CD8-positive, alpha-beta memory T cell (primary cell): Measurements from ENCODE around the gene MESP1. TPM values are rescaled to one million over a fixed set of nuclear protein-coding genes. Genes with fewer than 3 reads are reported as not detected.
"Not testable (repeated sequence)": the region's sequence is repeated elsewhere in the genome, so short reads cannot be mapped to it uniquely, and the experiment has no call there.

Experiments used
- CTCF ChIA-PET: fragments of 350-600 bp; sonication (Branson Sonifier 250); formaldehyde crosslinking; loops from one replicate; lab custom pipeline; 2021; ENCODE audit warnings: antibody characterized with exemption; lab: Charles Lee
- POLR2A ChIA-PET: fragments of 350-600 bp; sonication (Branson Sonifier 250); formaldehyde crosslinking; loops from one replicate; lab custom pipeline; 2021; ENCODE audit warnings: antibody characterized with exemption; lab: Charles Lee
- DNase-seq, 5 donors: peaks; one replicate each; pipeline versions ENCODE4 v3.0.0 to v3.0.0-alpha.2; 2020 to 2022; ENCODE audit warnings: mixed read lengths in 1 of 5
- H3K27ac ChIP-seq: one replicate; pipeline ENCODE4 v1.7.0; 2013; ENCODE audit warnings: low read depth, mild to moderate bottlenecking, low read length, moderate library complexity
- H3K27me3 ChIP-seq: 2 replicates; pipeline ENCODE4 v1.7.0; 2013; ENCODE audit warnings: low read length, mild to moderate bottlenecking; ENCODE audit not compliant: insufficient read depth, poor library complexity, severe bottlenecking
- H3K36me3 ChIP-seq: 2 replicates; pipeline ENCODE4 v1.7.0; 2013; ENCODE audit warnings: mild to moderate bottlenecking, low read length, moderate library complexity; ENCODE audit not compliant: insufficient read depth
- H3K4me1 ChIP-seq: 2 replicates; pipeline ENCODE4 v1.7.0; 2013; ENCODE audit warnings: mild to moderate bottlenecking, low read length, moderate library complexity; ENCODE audit not compliant: insufficient read depth
- H3K4me3 ChIP-seq: 2 replicates; pipeline ENCODE4 v1.7.0; 2013; ENCODE audit warnings: mild to moderate bottlenecking, low read length
- H3K9me3 ChIP-seq: 2 replicates; pipeline ENCODE4 v1.7.0; 2013; ENCODE audit warnings: mild to moderate bottlenecking, low read length
- H3K27ac Mint-ChIP-seq, 8 donors: one replicate each; pipeline ENCODE4 v1.8.0; 2020 to 2021; ENCODE audit warnings: mixed read lengths in 8 of 8, mild to moderate bottlenecking in 6 of 8, inconsistent platforms in 3 of 8, moderate library complexity in 3 of 8
- H3K27me3 Mint-ChIP-seq, 2 donors: one replicate each; pipeline ENCODE4 v1.8.0; 2020 to 2021; ENCODE audit warnings: mixed read lengths in 2 of 2, mild to moderate bottlenecking in 1 of 2, moderate library complexity in 1 of 2
- H3K36me3 Mint-ChIP-seq, 3 donors: one replicate each; pipeline ENCODE4 v1.8.0; 2020 to 2021; ENCODE audit warnings: mixed read lengths in 3 of 3, inconsistent platforms in 1 of 3, mild to moderate bottlenecking in 1 of 3
- H3K4me1 Mint-ChIP-seq, 3 donors: one replicate each; pipeline ENCODE4 v1.8.0; 2020 to 2021; ENCODE audit warnings: mixed read lengths in 3 of 3, inconsistent platforms in 1 of 3, mild to moderate bottlenecking in 1 of 3
- H3K4me3 Mint-ChIP-seq, 7 donors: one replicate each; pipeline ENCODE4 v1.8.0; 2020 to 2021; ENCODE audit warnings: mixed read lengths in 7 of 7, mild to moderate bottlenecking in 6 of 7, moderate library complexity in 4 of 7, inconsistent platforms in 2 of 7
- H3K9me3 Mint-ChIP-seq, 5 donors: one replicate each; pipeline ENCODE4 v1.8.0; 2020 to 2022; ENCODE audit warnings: mixed read lengths in 5 of 5, mild to moderate bottlenecking in 3 of 5, moderate library complexity in 2 of 5, inconsistent platforms in 1 of 5
- polyA plus RNA-seq: library from polyadenylated mRNA; unstranded; fragments of 300-500 nt; fragmentation: Illumina TruSeq; gene quantifications from one replicate; pipeline ENCODE4 v1.2.3, GENCODE V29; 2021
- total RNA-seq, 2 experiments: library from RNA; stranded (reverse); gene quantifications; one replicate each; pipeline ENCODE4 v1.2.3, GENCODE V29; 2021

MESP1 gene
- total and polyA plus RNA-seq, 3 experiments from 2014 or later = 0.60 to 5.6 (median 5.3) TPM

DNA sequence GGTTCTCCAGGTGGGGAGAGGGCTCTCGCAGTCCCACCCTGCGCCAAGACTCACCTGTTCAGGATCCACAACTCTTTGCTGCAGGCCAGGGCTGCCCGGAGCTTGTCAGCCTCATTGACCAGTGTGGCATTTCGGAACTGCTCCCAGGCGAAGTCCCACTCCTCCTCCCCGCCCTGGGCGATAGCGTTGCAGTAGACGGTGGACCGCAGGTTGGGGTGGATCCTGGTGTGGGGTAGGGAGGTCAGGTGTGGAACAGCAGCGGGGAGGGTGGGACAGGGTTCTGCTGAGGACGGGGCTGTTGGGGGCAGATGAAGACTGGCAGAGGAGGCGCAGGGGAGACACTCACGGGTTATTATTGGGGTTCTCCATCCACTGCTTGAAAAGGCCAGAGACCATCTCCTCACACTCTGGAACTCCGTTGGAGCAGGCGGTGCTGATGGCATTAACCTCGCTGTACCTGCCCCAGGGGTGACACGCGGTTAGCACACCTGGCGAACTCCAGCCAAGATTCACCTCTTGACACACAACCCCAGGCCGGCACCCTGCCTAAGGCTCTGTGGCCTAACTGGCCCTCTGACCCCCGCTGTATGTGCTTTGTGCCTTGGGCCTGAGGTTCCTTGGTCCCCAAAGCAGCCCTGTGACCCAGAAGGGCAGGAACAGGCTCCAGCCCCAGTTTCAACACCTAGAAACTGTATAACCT is 41.2 kb upstream of the MESP1 start:
- H3K4me1 ChIP-seq = no peaks in the 10 kb centered on the region
- POLR2A ChIA-PET = no interaction called here
- Mint-ChIP-seq H3K9me3 (peaks cover 12 to 23% (median 13%) of the 10 kb centered on the region in 5 donors), H3K36me3 (peaks cover 0 to 5% (median 0%) of the 10 kb centered on the region in 3 donors), H3K4me3 (no peak overlapping the region), H3K27me3 (peaks cover 17 to 22% of the 10 kb centered on the region in 2 donors), H3K27ac (no peak overlapping the region), H3K4me1 (no peaks in the 10 kb centered on the region)
- no peak for DNase-seq
- CTCF ChIA-PET = no interaction called here
- H3K9me3 ChIP-seq = no peaks in the 10 kb centered on the region
- H3K27me3 ChIP-seq = no peaks in the 10 kb centered on the region
- H3K4me3 ChIP-seq = no peak overlapping the region
- no peaks in the 10 kb centered on the region for H3K36me3 ChIP-seq
- no peak overlapping the region for H3K27ac ChIP-seq

DNA sequence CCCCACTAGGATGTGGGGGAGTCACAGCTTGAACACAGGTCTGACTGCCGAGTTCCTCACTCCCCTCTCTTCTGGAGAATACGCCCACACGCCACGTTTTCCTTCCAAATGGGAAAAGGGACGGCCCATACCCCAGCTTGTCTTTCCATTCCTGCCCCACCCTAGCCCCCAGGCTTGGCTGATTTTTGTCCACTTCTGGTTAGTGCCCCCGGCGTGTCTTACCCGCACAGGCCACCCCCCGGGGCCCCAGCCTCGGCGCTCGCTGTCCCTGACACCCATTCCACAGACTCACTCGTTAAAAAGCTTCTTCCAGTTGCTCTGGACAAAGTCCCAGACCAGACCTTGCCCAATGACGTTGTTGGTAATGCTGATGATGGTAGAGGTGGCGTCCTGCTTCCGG is 39.6 kb upstream of the MESP1 start:
- Histone ChIP-seq H3K36me3 (no peaks in the 10 kb centered on the region), H3K4me1 (no peaks in the 10 kb centered on the region), H3K9me3 (no peaks in the 10 kb centered on the region), H3K4me3 (no peak overlapping the region), H3K27me3 (no peaks in the 10 kb centered on the region), H3K27ac (no peak overlapping the region)
- Mint-ChIP-seq H3K9me3 (peaks cover 7 to 12% (median 10%) of the 10 kb centered on the region in 5 donors), H3K36me3 (peaks cover 0 to 5% (median 0%) of the 10 kb centered on the region in 3 donors), H3K27me3 (peaks cover 19 to 21% of the 10 kb centered on the region in 2 donors), H3K4me3 (no peak overlapping the region), H3K4me1 (no peaks in the 10 kb centered on the region), H3K27ac (no peak overlapping the region)
- POLR2A ChIA-PET = no interaction called here
- CTCF ChIA-PET = no interaction called here
- DNase-seq = no peak

DNA sequence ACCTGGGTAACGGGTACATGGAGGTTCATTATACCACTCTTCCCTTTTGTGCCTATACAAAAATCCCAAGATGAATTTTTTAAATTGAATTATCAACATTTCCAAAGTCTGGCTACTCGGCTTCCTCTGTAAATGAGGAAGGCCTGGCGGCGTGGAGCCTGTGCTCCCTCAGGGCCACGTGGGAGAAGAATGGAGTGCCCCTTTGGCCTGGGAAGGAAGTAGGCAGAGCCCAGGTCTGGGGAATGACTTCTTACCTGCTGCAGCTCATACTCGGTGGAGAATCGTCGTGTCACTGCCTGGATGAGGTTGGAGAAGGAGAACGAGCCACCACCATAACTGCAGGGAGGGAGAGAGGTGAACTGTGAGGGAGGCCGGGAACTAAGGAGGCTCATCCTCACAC is 39.2 kb upstream of the MESP1 start:
- Mint-ChIP-seq H3K4me1 (no peaks in the 10 kb centered on the region), H3K4me3 (no peak overlapping the region), H3K9me3 (peaks cover 3 to 11% (median 9%) of the 10 kb centered on the region in 5 donors), H3K27me3 (peaks cover 19 to 23% of the 10 kb centered on the region in 2 donors), H3K27ac (no peak overlapping the region), H3K36me3 (peaks cover 0 to 3% (median 0%) of the 10 kb centered on the region in 3 donors)
- Histone ChIP-seq H3K4me3 (no peak overlapping the region), H3K27me3 (no peaks in the 10 kb centered on the region), H3K4me1 (no peaks in the 10 kb centered on the region), H3K36me3 (no peaks in the 10 kb centered on the region), H3K9me3 (no peaks in the 10 kb centered on the region), H3K27ac (no peak overlapping the region)
- DNase-seq = no peak
- ChIA-PET CTCF (no interaction called here), POLR2A (no interaction called here)

DNA sequence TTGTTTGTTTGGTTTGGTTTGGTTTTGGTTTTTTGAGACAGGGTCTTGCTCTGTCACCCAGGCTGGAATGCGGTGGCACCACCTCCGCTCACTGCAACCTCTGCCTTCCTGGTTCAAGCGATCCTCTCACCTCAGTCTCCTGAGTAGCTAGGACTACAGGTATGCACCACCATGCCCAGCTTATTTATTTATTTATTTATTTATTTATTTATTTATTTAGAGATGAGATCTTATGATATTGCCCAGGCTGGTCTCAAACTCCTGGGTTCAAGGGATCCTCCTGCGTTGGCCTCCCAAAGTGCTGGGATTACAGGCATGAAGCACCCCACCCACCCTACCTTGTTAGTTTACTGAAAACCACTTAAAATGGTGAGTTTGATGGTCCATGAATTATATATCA is 37.5 kb upstream of the MESP1 start:
- H3K4me3 ChIP-seq, POLR2A ChIA-PET, H3K4me3 Mint-ChIP-seq, H3K27ac ChIP-seq, H3K9me3 ChIP-seq, H3K36me3 Mint-ChIP-seq, CTCF ChIA-PET, H3K27ac Mint-ChIP-seq, H3K4me1 Mint-ChIP-seq, H3K4me1 ChIP-seq, H3K36me3 ChIP-seq, H3K27me3 ChIP-seq, DNase-seq: not testable (repeated sequence)
- peaks cover 19 to 23% of the 10 kb centered on the region in 2 donors for H3K27me3 Mint-ChIP-seq
- peaks cover 0 to 11% (median 9%) of the 10 kb centered on the region in 5 donors for H3K9me3 Mint-ChIP-seq

DNA sequence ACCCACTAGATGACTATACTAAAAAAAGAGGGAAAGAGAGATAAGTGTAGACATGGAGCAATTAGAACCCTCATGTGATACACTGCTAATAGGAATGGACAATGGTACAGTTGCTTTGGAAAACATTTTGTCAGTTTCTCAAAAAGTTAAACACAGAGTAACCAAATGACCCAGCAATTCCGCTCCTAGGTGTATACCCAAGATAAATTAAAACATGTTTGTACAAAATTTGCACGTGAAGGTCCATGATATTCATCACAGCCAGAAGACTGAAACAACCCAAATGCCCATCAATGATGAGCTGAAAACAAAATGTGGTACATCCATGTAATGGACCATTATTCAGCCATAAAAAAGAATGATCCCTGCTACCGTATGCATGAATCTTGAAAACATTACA is 36.9 kb upstream of the MESP1 start:
- Histone ChIP-seq H3K4me1 (no peaks in the 10 kb centered on the region), H3K27ac (no peak overlapping the region), H3K36me3 (no peaks in the 10 kb centered on the region), H3K27me3 (no peaks in the 10 kb centered on the region), H3K9me3 (no peaks in the 10 kb centered on the region), H3K4me3 (no peak overlapping the region)
- ChIA-PET POLR2A (no interaction called here), CTCF (no interaction called here)
- no peak for DNase-seq
- Mint-ChIP-seq H3K4me3 (no peak overlapping the region), H3K36me3 (no peaks in the 10 kb centered on the region), H3K27ac (no peak overlapping the region), H3K27me3 (peaks cover 16 to 24% of the 10 kb centered on the region in 2 donors), H3K4me1 (no peaks in the 10 kb centered on the region), H3K9me3 (peaks cover 0 to 11% (median 9%) of the 10 kb centered on the region in 5 donors)

DNA sequence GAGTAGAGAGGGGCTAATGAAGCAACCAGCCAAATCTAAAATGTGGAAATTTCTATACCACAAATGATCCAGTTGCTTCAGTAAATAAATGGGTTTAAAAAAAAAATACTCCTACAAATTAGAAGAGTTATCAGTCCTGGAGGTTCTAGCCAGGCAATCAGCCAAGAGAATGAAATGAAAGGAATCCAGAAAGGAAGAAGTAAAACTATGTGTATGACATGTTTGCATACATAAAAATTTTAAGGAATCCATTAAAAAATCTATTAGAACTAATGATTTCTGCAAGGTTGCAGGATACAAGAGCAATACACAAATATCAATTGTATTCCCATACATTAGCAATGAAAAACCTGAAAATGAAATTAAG is 34.7 kb upstream of the MESP1 start:
- CTCF ChIA-PET = no interaction called here
- H3K36me3 Mint-ChIP-seq = no peaks in the 10 kb centered on the region
- POLR2A ChIA-PET = no interaction called here
- Histone ChIP-seq H3K36me3 (no peaks in the 10 kb centered on the region), H3K4me1 (no peaks in the 10 kb centered on the region), H3K9me3 (no peaks in the 10 kb centered on the region), H3K4me3 (no peak overlapping the region), H3K27ac (no peak overlapping the region), H3K27me3 (peaks cover 4% of the 10 kb centered on the region)
- DNase-seq = no peak
- no peak overlapping the region for H3K4me3 Mint-ChIP-seq
- H3K27ac Mint-ChIP-seq = no peak overlapping the region
- H3K9me3 Mint-ChIP-seq = peaks cover 0 to 11% (median 9%) of the 10 kb centered on the region in 5 donors
- H3K4me1 Mint-ChIP-seq = no peaks in the 10 kb centered on the region
- peaks cover 18 to 30% of the 10 kb centered on the region in 2 donors for H3K27me3 Mint-ChIP-seq

DNA sequence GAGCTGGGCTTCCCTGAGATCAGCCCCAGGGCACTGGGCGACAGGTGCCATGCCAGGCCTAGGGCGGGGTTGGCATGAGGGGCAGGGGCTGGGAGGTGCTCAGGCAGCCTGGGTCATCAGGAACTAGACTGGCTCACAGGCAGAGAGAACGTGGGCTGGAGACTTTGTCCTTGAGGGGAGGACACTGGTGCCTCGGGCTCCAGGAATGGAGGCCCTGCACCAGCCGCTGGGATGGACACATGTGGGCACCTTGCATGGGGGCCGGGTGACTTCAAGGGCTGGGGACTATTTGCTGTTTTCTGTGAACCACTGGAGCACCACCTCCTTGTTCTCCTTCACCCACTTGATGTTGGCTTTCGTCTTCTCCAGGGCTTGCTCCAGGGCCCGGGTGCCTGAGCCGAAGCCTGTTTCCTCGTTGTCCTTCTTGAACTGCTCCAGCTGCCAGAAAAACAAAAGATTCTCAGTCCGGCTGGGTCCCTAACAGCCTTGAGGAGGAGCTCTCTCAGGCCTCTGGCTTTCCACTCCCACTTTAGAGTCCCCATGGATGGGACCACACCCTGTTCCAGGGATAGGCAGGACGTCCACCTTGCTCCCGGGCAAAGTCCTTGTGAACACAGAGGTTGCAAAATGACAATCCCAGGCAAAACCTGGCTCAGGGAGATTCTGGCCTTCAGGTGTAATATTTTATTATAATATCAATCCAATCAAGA is 34.2 kb upstream of the MESP1 start:
- H3K36me3 ChIP-seq = no peaks in the 10 kb centered on the region
- no peaks in the 10 kb centered on the region for H3K9me3 ChIP-seq
- Mint-ChIP-seq H3K36me3 (no peaks in the 10 kb centered on the region), H3K9me3 (peaks cover 0 to 11% (median 9%) of the 10 kb centered on the region in 5 donors), H3K4me3 (no peak overlapping the region), H3K27ac (no peak overlapping the region), H3K27me3 (peaks cover 20 to 34% of the 10 kb centered on the region in 2 donors), H3K4me1 (no peaks in the 10 kb centered on the region)
- H3K27me3 ChIP-seq = peaks cover 8% of the 10 kb centered on the region
- H3K4me3 ChIP-seq = no peak overlapping the region
- H3K27ac ChIP-seq = no peak overlapping the region
- ChIA-PET CTCF (no interaction called here), POLR2A (no interaction called here)
- DNase-seq = no peak
- no peaks in the 10 kb centered on the region for H3K4me1 ChIP-seq

DNA sequence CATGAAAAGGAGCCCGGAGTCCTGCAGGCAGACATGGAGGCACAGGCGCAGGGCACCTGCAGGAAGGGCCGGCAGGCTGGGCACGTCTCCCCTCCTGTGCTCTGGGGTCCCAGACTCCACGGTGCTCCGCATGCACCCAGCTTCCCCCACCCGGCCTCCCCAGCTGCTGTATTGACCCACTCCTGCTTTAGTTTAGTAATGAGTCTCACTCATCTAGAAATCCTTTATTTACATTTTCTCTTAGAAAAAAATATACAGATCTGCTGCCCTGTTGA is 33.6 kb upstream of the MESP1 start:
- no peaks in the 10 kb centered on the region for H3K4me1 ChIP-seq
- Mint-ChIP-seq H3K9me3 (peaks cover 0 to 11% (median 6%) of the 10 kb centered on the region in 5 donors), H3K4me1 (no peaks in the 10 kb centered on the region), H3K4me3 (no peak overlapping the region), H3K27me3 (peaks cover 19 to 32% of the 10 kb centered on the region in 2 donors), H3K27ac (no peak overlapping the region), H3K36me3 (no peaks in the 10 kb centered on the region)
- H3K4me3 ChIP-seq = no peak overlapping the region
- CTCF ChIA-PET = no interaction called here
- no peaks in the 10 kb centered on the region for H3K9me3 ChIP-seq
- POLR2A ChIA-PET = no interaction called here
- H3K27me3 ChIP-seq = peaks cover 8% of the 10 kb centered on the region
- no peak for DNase-seq
- no peak overlapping the region for H3K27ac ChIP-seq
- H3K36me3 ChIP-seq = no peaks in the 10 kb centered on the region
